IPS DF 6.9 (cell line): ENCODE data around the gene FEM1C.
"Not testable (repeated sequence)": the region's sequence is repeated elsewhere in the genome, so short reads cannot be mapped to it uniquely, and the experiment has no call there.

Experiments
- DNase-seq: peaks from one replicate; pipeline ENCODE4 v3.0.0-alpha.2; 2013; ENCODE audit warnings: low read depth, low spot score
- H3K27ac ChIP-seq: one replicate; pipeline ENCODE4 v1.5.1; 2013; ENCODE audit warnings: low read length, control low read depth
- H3K27me3 ChIP-seq: 2 replicates; pipeline ENCODE4 v1.6.1; 2013; ENCODE audit warnings: mild to moderate bottlenecking, low read length; ENCODE audit not compliant: control insufficient read depth, insufficient read depth
- H3K36me3 ChIP-seq: 2 replicates; pipeline ENCODE4 v1.6.1; 2013; ENCODE audit warnings: low read length; ENCODE audit not compliant: control insufficient read depth, insufficient read depth
- H3K4me1 ChIP-seq: 2 replicates; pipeline ENCODE4 v1.6.1; 2013; ENCODE audit warnings: low read length; ENCODE audit not compliant: control insufficient read depth, insufficient read depth
- H3K4me3 ChIP-seq: 2 replicates; pipeline ENCODE4 v1.5.1; 2013; ENCODE audit warnings: mild to moderate bottlenecking, low read length
- H3K9me3 ChIP-seq: 2 replicates; pipeline ENCODE4 v1.6.1; 2013; ENCODE audit warnings: low read length, inconsistent platforms; ENCODE audit not compliant: control insufficient read depth, insufficient read depth
- whole genome bisulfite sequencing: extraction: QIAGEN DNeasy Blood & Tissue Kit; methylation state at CpG from one replicate; pipeline ENCODE4 v1.1.7; 2013; ENCODE audit warnings: mixed read lengths, missing lambda C conversion rate; ENCODE audit not compliant: insufficient read length, insufficient coverage; 5-methylcytosine and 5-hydroxymethylcytosine counted together

The FEM1C gene

DNA sequence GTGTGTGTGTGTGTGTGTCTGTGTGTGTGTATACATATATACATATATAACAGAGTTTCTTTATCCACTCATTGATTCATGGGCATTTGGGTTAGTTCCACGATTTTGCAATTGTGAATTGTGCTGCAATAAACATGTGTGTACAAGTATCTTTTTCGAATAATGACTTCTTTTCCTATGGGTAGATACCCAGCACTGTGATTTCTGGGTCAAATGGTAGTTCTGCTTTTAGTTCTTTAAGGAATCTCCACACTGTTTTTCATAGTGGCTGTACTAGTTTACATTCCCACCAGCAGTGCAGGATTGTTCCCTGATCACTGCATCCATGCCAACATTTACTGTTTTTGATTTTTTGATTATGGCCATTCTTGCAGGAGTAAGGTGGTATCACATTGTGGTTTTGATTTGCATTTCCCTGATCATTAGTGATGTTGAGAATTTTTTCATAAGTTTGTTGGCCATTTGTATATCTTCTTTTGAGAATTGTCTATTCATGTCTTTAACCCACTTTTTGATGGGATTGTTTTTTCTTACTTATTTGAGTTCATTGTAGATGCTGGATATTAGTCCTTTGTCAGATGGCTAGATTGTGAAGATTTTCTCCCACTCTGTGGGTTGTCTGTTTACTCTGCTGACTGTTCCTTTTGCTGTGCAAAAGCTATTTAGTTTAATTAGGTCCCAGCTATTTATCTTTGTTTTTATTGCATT is 65.3 kb downstream of the FEM1C start:
- not testable (repeated sequence) for H3K4me1 ChIP-seq, H3K9me3 ChIP-seq, H3K27me3 ChIP-seq, H3K36me3 ChIP-seq, DNase-seq, H3K27ac ChIP-seq, H3K4me3 ChIP-seq
- no CpG with 5 or more reads among the region's 2 CpGs for WGBS

DNA sequence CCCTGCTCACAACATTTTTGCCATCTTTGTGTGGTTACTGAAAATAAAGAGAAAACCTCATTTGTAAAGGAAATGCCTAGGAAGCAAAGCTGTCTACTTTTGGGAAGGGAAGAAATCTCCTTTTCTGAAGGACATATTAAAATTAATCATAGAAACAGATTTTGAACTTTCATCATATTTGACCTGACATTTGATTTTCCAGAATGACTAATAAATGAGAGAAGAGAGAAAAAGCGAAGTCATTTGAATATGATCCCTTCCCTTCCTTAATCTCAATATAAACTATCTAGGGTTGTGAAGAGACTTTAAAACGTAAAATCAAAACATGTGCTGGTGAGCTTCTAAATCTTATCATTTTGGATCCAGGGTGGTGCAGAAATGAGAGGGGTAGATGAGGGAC is 66.3 kb downstream of the FEM1C start:
- Histone ChIP-seq H3K27ac (no peak overlapping the region), H3K9me3 (no peaks in the 10 kb centered on the region)
- no CpG with 5 or more reads among the region's 2 CpGs for WGBS

DNA sequence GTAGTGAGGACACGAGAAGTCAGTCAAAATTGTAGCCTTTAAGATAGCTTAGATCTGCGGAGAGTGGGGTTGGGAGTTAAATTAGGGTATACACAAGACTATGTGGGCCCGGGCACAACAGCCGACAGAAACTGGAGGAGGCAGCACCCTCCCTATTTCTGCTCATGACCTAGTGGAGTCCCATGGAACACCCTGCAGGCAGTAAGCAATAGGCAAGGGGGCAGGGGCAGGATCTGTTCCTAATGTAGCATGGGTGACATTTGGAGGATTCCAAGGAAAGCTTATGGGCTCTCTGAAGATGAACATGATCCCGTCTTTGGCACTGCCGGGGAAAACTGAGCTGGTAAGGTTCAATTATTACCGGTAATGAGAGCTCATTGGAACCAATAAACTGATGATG is 67.0 kb downstream of the FEM1C start:
- Histone ChIP-seq H3K9me3 (no peaks in the 10 kb centered on the region), H3K27ac (no peak overlapping the region), H3K4me3 (no peak overlapping the region), H3K4me1 (no peaks in the 10 kb centered on the region), H3K27me3 (no peaks in the 10 kb centered on the region), H3K36me3 (no peaks in the 10 kb centered on the region)
- WGBS = no CpG with 5 or more reads among the region's 7 CpGs
- no peak for DNase-seq

More for the DNA sequence above, 66.3 kb downstream of the FEM1C start:
- DNase-seq = no peak
- no peaks in the 10 kb centered on the region for H3K27me3 ChIP-seq
- no peak overlapping the region for H3K4me3 ChIP-seq
- H3K4me1 ChIP-seq = no peaks in the 10 kb centered on the region
- H3K36me3 ChIP-seq = no peaks in the 10 kb centered on the region

GRCh38 chr5:115475788-115476187 is 68.8 kb downstream of the FEM1C start:
- Histone ChIP-seq H3K4me3 (no peak overlapping the region), H3K9me3 (no peaks in the 10 kb centered on the region), H3K27ac (no peak overlapping the region), H3K4me1 (no peaks in the 10 kb centered on the region), H3K36me3 (no peaks in the 10 kb centered on the region), H3K27me3 (no peaks in the 10 kb centered on the region)
- no peak for DNase-seq

DNA sequence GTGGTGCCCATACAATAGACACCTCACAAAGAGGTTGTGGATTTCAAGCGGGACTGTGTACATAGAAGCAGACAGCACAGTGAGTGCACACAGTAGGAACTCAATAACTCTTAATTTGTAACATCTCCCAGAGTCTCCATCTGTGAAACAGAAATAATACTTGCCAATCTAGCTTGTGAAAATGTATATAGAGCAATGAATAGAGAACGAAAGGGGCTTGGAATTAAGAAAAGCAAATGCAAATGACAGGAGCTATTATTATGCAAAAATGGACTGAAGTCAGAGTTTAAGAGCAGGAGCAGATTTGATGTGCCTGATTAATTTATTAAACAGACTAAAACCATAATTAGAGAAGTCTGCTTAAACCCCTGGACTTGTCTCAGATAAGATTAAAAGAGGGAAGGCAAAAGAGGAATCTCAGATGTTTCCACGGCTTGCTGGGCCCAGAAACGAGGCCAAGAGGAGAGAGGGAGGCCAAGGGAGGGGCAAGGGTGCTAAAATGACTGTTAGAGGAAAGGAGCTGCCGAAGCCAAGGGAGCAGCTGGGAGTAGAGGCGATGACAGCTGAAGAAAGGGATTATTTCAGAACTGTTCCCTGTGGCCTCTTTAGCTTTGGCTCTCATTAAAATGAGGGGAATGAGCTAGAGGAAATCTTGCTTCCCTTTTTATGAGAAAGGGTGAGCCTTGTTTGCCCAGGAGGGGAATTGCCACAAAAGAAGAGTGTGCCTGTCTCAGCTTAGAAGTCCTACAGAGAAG is 72.1 kb downstream of the FEM1C start:
- H3K36me3 ChIP-seq = no peaks in the 10 kb centered on the region
- no peak overlapping the region for H3K4me3 ChIP-seq
- DNase-seq = no peak
- no peaks in the 10 kb centered on the region for H3K4me1 ChIP-seq
- no CpG with 5 or more reads among the region's 6 CpGs for WGBS
- no peak overlapping the region for H3K27ac ChIP-seq
- H3K27me3 ChIP-seq = no peaks in the 10 kb centered on the region
- H3K9me3 ChIP-seq = no peaks in the 10 kb centered on the region

DNA sequence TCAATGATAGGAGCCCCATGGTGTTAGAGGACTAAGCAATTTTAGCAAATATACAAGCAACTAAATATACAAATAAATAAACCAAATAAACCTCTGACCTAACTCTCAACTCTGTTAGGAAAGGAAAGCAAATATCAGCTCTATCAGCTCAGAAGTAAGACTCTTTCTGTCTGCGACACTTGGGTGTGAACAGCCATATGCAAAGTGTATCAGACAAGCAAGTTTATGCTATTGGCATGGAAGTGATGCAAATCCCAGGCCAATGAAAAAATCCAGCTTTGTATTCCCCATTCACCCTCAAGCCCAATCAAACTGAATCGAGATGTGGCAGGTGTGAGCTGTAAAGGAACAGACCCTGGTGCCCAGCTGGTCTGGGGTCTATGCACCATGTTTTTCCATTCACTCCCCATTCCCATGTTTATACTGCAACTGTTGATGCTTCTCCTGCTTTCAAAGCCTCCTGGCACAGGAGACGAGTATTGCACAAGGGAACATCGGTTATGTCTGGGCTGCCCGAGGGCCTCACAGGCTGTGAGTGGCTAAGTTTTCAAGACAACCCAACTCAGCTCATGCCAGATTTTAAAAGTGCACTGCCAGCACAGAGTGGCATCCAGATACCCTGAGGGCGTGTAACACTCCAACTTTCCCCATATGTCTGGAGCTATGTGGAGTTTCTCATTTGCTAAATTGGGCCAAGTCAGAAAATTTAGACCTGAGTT is 73.1 kb downstream of the FEM1C start:
- H3K9me3 ChIP-seq = no peaks in the 10 kb centered on the region
- H3K27me3 ChIP-seq = no peaks in the 10 kb centered on the region
- no peaks in the 10 kb centered on the region for H3K36me3 ChIP-seq
- no CpG with 5 or more reads among the region's 6 CpGs for WGBS
- DNase-seq = no peak
- H3K27ac ChIP-seq = no peak overlapping the region
- H3K4me1 ChIP-seq = no peaks in the 10 kb centered on the region
- H3K4me3 ChIP-seq = no peak overlapping the region

- no CpG with 5 or more reads among the region's 1 CpG for WGBS
- Histone ChIP-seq H3K36me3 (no peaks in the 10 kb centered on the region), H3K27me3 (no peaks in the 10 kb centered on the region)
These were observed 73.7 kb downstream of the FEM1C start for GRCh38 chr5:115470921-115471320.

More at GRCh38 chr5:115470921-115471320, 73.7 kb downstream of the FEM1C start:
- Histone ChIP-seq H3K27ac (no peak overlapping the region), H3K4me3 (no peak overlapping the region), H3K9me3 (no peaks in the 10 kb centered on the region), H3K4me1 (no peaks in the 10 kb centered on the region)
- DNase-seq = no peak
